HG03039 (cell line): ENCODE results near the gene WDR53.
"Not testable (repeated sequence)": the region's sequence is repeated elsewhere in the genome, so short reads cannot be mapped to it uniquely, and the experiment has no call there.

Experiments used
- ATAC-seq: cut with Tn5 transposase; IDR thresholded peaks from one replicate; pipeline ENCODE4 v1.9.1; 2021; ENCODE audit warnings: mild to moderate bottlenecking, moderate library complexity; ENCODE audit not compliant: unreplicated experiment

WDR53 gene

GRCh38 chr3:196559826-196560225 is 8.5 kb downstream of the WDR53 start:
- no peak for ATAC-seq

DNA sequence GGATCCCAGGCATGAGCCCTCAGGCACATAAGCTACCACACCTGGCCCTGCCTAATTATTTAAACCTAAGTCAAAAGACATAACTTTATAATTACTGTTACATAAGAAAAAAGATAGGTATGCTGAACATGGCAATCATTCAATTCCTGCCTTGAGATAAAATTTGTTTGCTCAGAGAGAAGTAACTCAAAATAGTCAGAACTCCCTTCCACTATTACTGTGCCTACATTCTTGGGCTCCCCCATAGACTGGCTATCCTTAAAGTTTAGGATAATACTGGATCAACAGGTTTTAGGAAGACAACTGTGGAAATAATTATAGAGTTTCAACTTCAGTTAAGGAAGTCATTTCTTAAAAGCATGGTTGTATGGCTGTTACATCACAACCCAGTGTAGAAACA is 9.9 kb downstream of the WDR53 start:
- ATAC-seq: no peak

- no peak for ATAC-seq
Observed at GRCh38 chr3:196557236-196557635, 11.1 kb downstream of the WDR53 start.

DNA sequence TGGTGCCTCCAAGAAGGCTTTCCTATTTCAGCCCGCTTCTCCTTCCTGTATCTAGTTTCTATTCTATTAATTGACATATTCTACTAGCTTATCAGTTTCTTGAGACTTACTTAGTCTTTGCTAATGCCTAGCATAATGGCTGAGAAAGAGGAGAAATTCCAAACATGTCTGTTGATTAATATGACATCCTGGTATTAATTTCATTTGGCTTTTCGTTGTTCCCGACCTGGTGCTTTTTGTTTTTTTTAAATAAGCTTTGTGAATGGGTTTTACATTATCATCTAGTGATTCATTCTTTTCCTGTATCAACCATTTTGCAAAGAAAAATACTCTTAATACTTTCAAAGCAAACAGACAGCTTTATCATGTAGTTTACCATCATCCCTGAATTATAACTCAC is 13.1 kb downstream of the WDR53 start:
- no peak for ATAC-seq

GRCh38 chr3:196554205-196554604 is 14.1 kb downstream of the WDR53 start:
- no peak for ATAC-seq

GRCh38 chr3:196553551-196553950 is 14.8 kb downstream of the WDR53 start:
- no peak for ATAC-seq

- ATAC-seq: no peak
Observed at GRCh38 chr3:196552253-196552652, 16.1 kb downstream of the WDR53 start.

DNA sequence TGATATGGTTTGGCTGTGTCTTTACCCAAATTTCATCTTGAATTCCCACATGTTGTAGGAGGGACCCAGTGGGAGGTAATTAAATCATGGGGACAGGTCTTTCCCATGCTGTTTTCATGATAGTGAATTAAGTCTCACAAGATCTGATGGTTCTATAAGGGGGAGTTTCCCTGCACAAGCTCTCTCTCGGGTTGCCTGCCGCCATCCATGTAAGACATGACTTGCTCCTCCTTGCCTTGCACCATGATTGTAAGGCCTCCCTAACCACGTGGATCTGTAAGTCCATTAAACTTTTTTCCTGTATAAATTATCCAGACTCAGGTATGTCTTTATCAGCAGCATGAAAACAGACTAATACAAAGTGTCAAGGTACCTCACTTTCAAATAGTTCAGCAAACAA is 18.2 kb downstream of the WDR53 start:
- not testable (repeated sequence) for ATAC-seq

- not testable (repeated sequence) for ATAC-seq
Observed at GRCh38 chr3:196549312-196549711, 19.0 kb downstream of the WDR53 start.

DNA sequence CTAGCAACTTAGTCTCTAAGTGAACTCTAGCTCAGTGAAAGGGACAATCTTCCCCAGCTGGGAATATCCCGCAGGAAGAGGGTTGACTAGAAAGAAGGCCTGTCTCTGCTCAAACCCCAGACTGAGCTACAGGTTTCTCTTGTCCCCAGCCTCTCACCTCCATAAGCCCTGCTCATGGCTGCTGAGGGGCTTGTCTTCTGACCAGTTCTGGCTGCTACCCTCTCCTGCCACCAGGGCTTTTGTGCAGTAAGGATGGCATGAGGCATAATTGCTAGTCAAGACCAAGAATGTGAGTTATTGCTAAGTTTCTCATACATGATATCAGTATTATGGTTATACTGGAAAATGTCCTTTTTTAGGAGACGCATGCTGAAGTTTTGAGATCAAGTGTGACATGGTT is 21.3 kb downstream of the WDR53 start:
- no peak for ATAC-seq

GRCh38 chr3:196546537-196546936 is 21.8 kb downstream of the WDR53 start:
- no peak for ATAC-seq

DNA sequence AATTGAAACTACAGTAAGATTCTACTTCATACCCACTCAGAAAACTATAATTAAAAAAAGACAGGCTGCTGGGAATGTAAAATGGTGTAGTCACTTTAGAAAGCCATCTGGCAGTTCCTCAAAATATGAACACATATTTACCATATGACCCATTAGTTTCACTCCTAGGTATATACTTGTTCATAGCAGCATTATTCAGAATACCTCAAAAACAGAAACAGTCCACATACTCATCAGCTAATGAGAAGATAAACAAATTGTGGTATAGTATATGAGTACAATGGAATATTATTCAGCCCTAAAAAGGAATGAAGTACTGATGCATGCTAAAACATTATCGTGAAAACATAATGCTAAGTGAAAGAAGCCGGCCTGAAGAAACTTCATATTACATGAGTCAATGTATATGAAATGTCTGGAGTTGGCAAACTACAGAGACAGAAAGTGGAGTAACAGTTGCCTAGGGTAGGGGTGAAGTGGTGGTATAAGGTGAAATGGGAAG is 23.8 kb downstream of the WDR53 start:
- ATAC-seq: no peak

GRCh38 chr3:196541684-196542445 is 26.5 kb downstream of the WDR53 start:
- ATAC-seq: no peak

GRCh38 chr3:196537319-196537984 is 30.9 kb downstream of the WDR53 start:
- ATAC-seq: no peak

GRCh38 chr3:196533260-196533681 is 35.1 kb downstream of the WDR53 start:
- ATAC-seq: no peak

DNA sequence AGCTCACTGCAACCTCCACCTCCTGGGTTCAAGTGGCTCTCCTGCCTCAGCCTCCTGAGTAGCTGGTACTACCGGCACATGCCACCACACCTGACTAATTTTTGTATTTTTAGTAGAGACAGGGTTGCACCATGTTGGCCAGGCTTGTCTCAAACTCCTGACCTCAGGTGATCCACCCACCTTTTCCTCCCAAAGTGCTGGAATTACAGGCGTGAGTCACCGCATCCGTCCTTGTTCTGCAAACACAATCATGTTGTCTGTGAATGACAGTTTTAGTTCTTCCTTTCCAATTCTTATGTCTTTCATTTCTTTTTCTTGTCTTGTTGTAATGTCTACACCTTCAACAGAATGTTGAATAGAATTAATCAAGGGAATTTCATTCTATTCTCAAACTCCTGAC is 36.9 kb downstream of the WDR53 start:
- no peak for ATAC-seq

DNA sequence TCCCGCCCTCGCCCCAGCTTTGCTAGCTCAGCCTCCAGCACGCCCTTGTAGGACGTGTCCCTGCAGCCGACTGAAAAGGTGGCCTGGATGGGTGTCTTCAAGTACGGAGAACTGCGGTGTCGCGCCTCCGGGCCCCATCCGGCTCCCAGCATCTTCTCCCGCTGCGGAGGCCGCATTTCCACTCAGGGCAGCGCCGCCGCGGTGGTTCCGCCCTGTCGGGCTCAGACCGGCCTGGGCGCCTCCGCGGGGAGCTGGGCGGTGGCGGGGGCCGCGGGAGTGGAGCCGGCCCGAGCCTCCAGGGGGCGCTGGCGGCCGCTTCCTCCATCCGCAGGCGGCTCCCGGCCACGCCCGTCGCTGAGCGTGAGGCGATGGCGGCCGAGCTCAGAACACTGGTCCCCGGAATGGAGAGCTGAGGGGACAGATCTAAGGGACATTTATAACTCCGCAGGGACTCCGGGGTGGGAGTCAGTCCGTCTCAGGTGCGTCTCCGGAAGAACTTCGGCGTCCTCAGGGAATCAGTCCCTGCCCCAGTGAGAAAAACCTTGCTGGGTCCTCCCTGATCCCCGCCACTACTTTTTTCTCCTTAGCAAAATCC is 39.6 kb downstream of the WDR53 start:
- peak; percentile 80 for ATAC-seq

GRCh38 chr3:196525141-196525540 is 43.2 kb downstream of the WDR53 start:
- ATAC-seq: no peak

- no peak for ATAC-seq
Observed at GRCh38 chr3:196524527-196524926, 43.8 kb downstream of the WDR53 start.

DNA sequence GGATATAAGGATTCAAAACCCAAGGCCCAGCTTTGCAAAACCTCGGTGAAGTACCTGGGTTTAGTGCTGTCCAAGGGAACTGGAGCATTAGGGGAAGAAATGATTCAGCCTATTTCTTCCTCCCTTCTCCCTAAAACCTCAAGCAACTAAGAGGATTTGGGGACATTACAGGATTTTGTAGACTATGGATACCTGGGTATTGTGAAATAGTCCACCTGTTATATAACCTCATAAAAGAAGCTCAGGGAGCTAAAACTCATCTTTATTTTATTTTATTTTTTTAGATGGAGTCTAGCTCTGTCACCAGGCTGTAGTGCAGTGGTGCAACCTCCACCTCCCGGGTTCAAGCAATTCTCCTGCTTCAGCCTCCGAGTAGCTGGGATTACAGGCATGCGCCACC is 44.5 kb downstream of the WDR53 start:
- no peak for ATAC-seq

- ATAC-seq: not testable (repeated sequence)
Observed at GRCh38 chr3:196521291-196521690, 47.1 kb downstream of the WDR53 start.

DNA sequence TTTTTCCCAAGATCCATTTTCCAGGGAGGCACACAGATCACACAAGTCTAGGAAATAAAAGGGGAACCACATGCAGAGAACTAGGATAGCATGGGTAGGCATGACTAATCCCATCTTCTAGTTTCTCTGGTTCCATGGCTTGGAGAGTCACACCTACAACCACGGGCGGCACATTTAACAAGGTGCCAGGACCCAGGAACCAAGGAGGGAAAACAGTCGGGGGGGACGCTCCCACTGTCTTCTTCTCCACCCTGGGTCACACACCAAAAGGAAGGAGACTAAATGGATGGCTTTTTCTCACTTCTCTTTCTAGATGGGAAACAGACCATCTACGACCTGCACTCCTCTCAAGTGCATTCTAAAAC is 48.7 kb downstream of the WDR53 start:
- no peak for ATAC-seq
